Subcutaneous adipose tissue (tissue), 4 donors: ENCODE measurements around the gene LPAR3. TPM values are rescaled to one million over a fixed set of nuclear protein-coding genes. Genes with fewer than 3 reads are reported as not detected.

Experiments used
- total RNA-seq, 4 donors: library from RNA; depleted of rRNA; stranded (reverse); fragments of >200 nt; gene quantifications; one replicate each; pipeline ENCODE4 v1.1.0, GENCODE V29; 2016
- TF ChIP-seq, protein P1 (sequence below): fragments of 450-650 bp; IDR thresholded peaks from one replicate; pipeline ENCODE4 v1.5.1; 2016; ENCODE audit warnings: low read depth, mild to moderate bottlenecking, control low read depth, antibody characterized with exemption, moderate library complexity

LPAR3 gene
- total RNA-seq, 4 donors from 2014 or later = 1.0 TPM; not detected in 3

DNA sequence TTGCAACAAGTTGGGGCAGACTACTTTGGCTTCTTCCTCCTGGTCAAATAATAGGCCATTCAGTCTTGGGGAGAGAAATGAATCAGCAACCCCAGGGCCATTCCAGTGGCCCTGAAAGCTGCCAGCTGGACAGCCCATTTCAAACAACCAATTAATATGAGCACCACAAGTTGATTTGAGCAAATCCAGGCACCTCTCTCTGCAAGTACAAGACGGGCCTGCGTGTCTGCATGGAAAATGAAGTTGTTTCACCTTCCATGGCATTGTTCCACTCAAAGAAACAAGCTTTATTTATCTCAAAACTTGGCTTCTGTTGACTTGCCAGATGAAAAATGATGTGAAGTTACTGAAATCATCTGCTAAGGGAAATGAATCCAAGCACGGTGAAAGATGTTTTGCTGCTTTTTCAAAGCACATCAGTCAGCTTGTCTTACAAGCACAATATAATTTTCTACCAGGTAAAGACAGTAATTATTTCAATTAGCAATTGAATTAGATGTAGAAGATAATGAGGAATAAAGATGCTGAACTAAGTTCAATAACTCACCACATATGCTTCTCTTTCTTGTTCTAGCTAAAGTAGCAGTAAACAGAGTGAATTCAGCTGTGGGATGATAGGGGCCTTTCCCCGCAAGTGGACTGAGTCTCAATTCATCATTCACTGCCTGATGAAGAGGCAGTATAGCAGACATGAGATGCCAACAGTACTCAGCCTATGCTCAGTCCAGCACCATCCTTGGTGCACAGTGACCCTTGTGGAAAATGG is 107.6 kb downstream of the LPAR3 start:
- TF ChIP-seq, protein P1, sequence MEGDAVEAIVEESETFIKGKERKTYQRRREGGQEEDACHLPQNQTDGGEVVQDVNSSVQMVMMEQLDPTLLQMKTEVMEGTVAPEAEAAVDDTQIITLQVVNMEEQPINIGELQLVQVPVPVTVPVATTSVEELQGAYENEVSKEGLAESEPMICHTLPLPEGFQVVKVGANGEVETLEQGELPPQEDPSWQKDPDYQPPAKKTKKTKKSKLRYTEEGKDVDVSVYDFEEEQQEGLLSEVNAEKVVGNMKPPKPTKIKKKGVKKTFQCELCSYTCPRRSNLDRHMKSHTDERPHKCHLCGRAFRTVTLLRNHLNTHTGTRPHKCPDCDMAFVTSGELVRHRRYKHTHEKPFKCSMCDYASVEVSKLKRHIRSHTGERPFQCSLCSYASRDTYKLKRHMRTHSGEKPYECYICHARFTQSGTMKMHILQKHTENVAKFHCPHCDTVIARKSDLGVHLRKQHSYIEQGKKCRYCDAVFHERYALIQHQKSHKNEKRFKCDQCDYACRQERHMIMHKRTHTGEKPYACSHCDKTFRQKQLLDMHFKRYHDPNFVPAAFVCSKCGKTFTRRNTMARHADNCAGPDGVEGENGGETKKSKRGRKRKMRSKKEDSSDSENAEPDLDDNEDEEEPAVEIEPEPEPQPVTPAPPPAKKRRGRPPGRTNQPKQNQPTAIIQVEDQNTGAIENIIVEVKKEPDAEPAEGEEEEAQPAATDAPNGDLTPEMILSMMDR = no peak

- TF ChIP-seq, protein P1 = no peak
Observed at GRCh38 chr1:84782881-84783280, 110.1 kb downstream of the LPAR3 start.

- TF ChIP-seq, protein P1 = no peak
Observed at GRCh38 chr1:84781946-84782771, 110.8 kb downstream of the LPAR3 start.

DNA sequence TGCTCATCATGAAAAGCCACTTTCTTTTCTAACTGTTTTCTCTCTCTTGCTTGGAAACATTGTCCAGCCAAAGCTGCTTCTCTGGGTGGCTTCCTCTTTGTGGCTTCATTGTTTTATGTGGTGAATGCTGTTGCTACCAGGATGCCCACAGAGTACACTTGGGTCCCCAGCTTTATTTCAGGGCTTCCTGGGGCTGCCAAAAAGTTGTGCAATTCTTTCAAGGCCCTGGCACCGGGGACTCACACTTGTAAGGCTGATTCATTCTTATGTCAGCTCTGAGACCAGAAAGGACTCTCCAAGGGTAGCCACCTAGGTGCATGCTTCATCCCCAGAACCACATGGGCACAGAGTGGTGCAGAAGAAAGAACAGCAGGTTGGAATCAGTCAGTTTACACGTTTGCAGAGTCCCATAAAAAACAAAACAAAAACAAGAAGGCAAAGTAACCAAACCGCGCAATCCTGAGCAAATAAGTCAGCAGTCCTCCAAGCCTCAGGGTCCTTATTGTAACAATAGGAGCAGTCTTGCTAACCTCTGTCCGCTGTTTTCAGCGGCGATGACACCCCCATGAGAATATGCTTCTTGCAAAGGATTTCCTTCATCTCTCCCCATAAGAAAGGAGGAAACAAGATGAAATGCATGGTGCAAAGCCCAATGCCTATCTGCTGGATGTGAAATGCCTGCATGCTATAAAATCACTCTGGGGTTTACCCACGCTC is 112.8 kb downstream of the LPAR3 start:
- TF ChIP-seq, protein P1 = no peak

DNA sequence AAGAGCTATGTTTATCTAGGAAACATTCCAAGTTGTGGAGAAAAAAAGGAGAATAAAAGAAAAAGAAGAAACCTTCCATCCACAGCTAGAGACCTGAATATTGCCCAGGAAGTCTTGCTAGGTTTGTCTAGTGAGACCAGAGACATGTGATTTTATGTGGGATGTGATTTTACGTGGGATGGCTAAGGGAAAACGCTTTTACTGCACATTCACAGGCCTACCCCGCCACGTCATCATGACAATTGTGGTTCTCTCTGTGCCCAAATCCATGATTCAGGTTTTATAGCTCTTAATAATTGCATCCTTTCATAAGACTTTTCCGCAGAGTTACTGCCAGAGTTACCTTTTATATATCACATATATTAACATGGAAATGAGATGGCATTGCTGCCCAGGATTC is 116.4 kb downstream of the LPAR3 start:
- TF ChIP-seq, protein P1 = no peak

GRCh38 chr1:84775535-84775920 is 117.5 kb downstream of the LPAR3 start:
- TF ChIP-seq, protein P1 = no peak
